ENCODE results near the gene POU2F2.

POU2F2 gene

DNA sequence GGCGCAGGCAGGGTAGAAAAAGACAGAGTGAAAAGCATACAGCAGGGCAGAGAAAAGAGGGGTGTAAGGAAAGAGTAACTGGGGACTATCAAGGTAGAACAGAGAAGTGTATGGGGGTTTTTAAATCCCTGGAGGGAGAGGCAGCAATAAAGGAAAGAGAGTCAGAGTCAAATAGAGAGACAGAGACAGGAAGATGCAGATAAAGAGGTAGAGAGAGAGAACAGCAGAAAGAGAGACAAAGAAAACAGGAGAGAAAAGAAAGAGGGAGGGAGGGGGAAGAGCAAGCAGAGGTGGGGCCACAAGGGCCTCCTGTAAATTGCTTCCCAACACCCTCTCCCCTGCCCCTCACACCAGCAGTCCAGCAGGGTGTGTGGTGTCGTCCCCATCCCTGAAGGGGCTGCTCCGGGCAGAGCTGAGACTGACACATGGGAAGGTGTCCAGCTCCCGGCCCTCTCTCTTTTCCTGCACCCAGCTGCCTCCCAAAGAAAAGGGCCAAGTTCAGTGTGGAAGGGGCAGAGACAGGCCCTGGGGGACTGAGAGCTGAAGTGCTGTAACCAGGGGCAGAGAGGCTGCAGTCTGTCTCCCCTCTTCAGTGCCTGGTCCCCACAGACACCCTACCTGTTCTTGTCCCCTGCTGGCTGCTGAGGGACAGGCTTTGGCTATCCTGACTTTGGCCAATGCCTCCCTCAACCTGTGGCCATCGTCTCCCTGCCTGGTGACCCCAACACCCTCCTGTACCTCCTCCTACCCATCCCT is 17.4 kb upstream of the POU2F2 start:
- TF ChIP-seq, protein P1, sequence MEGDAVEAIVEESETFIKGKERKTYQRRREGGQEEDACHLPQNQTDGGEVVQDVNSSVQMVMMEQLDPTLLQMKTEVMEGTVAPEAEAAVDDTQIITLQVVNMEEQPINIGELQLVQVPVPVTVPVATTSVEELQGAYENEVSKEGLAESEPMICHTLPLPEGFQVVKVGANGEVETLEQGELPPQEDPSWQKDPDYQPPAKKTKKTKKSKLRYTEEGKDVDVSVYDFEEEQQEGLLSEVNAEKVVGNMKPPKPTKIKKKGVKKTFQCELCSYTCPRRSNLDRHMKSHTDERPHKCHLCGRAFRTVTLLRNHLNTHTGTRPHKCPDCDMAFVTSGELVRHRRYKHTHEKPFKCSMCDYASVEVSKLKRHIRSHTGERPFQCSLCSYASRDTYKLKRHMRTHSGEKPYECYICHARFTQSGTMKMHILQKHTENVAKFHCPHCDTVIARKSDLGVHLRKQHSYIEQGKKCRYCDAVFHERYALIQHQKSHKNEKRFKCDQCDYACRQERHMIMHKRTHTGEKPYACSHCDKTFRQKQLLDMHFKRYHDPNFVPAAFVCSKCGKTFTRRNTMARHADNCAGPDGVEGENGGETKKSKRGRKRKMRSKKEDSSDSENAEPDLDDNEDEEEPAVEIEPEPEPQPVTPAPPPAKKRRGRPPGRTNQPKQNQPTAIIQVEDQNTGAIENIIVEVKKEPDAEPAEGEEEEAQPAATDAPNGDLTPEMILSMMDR (IDR thresholded peaks at IDR 0.05; ENCODE audit: low read depth, low read length): no peak
- no peak for DNase-seq (ENCODE audit: extremely low read depth, low read depth)

DNA sequence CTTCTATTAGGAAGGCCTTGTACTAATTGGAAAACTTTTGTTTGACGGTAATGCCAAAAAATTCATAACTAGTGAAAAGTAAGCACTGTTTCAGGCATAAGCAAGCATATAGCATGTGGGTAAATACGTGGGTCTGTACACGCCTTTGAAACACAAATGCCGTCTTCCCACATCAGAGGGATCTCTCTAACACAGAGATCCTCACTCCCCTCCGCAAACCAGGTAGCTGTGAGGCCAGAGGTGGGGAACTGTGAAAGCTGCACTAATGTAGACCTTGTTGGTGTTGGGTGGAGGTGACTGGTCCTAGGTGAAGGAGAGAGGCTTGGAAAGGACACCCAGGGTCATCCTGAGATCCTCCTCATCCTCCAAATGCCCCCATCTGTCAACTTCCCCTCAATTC is 16.0 kb upstream of the POU2F2 start:
- no peak for DNase-seq (ENCODE audit: extremely low read depth, low read depth)
- TF ChIP-seq, protein P1 (IDR thresholded peaks at IDR 0.05; ENCODE audit: low read depth, low read length): no peak

DNA sequence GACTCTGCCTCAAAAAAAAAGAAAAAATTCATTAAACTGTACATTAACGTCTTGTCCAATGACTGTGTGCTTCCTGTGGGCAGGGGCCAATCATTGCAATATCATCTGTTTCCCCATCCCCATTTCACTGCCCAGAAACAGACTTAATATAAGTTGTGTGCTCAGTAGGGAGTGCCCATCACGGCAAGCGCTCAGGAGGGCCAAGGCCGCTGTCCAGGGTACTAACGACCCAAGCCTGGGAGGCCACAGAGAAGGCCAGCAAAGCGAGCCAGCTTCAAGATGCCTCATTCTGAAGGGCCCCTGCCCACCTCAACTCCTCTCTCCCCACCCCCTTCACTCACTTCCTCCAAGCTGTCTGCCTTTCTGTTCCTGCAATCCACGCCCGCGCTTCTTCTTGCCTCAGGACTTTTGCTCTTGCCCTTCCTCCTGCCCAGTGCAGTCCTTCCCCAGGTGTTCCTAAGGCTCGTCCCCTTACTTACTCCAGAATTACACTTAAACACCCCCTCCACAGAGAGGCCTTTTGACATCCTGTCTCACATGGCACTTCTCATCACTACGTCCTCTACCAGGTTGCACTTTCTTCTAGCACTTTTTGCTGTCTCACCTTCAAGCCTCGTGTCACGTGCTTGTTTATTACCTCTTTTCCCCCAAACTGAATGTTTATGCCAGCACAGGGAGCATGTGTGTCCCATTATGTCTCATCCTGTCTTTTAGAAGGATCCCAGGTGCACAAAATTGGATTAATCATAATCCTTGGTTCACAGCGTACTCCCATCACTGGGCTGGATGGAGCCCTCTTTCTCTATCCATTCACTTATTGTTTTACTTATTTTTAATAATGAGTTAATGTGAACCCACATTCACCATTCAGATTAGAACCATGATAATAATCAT is 11.3 kb upstream of the POU2F2 start:
- TF ChIP-seq, protein P1 (IDR thresholded peaks at IDR 0.05; ENCODE audit: low read depth, low read length): no peak
- DNase-seq (ENCODE audit: extremely low read depth, low read depth): no peak

DNA sequence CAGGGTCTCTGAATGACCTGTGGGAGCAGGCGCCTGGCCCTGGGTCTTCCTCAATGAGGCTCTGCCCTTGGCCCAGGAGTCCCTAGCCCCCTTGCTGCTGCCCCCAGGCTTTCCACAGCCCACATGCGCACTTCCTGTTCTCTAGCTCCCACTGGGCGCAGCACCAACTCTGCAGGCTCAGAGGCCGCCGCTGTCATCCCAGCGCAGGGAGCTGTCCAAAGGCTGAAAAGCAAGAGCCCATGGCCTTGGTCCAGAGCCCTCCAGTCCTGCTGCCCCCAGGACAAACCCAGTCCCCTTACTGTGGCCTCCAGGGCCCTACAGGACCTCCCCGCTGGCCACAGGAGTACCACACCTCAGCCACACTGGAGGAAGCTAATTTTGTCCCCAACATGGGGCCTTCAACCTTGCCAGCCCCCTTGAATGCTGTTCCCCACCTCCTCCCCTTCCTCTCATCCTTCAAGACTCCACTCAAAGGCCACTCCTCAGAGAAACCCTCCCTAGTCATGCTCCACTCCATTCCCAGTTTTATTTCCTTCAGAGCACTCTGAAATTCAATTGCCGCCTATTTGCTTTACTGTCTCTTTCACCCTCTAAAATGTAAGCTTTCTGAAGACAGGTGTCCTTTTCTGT is 8.0 kb upstream of the POU2F2 start:
- TF ChIP-seq, protein P1 (IDR thresholded peaks at IDR 0.05; ENCODE audit: low read depth, low read length): no peak
- no peak for DNase-seq (ENCODE audit: extremely low read depth, low read depth)

DNA sequence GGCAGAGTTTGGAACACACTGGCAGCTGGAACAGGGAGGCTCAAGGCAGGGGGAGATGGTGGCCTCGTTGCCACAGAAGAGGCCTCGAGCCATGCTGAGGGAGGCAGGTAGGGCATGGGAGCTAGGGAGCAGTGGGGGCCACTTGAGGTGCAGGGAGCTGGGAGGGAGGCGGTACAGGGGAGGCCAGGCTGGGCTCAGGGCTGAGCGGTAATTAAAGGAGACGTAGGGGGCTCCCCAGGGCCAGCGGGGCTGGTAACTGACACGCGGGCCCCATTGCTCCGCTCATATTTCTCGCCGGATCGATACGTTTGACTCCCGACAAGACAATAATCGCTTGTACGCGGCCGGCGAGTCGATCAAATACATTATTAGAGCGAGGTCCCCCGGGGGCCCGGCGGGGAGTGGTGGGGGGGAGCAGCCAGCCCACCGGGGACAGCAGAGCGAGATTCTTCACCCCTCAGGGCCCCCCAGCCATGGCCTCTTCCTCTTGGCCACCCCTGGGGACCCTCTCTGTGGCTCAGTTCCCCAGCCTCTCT is 2.4 kb upstream of the POU2F2 start:
- TF ChIP-seq, protein P1 (IDR thresholded peaks at IDR 0.05; ENCODE audit: low read depth, low read length): no peak
- no peak for DNase-seq (ENCODE audit: extremely low read depth, low read depth)

DNA sequence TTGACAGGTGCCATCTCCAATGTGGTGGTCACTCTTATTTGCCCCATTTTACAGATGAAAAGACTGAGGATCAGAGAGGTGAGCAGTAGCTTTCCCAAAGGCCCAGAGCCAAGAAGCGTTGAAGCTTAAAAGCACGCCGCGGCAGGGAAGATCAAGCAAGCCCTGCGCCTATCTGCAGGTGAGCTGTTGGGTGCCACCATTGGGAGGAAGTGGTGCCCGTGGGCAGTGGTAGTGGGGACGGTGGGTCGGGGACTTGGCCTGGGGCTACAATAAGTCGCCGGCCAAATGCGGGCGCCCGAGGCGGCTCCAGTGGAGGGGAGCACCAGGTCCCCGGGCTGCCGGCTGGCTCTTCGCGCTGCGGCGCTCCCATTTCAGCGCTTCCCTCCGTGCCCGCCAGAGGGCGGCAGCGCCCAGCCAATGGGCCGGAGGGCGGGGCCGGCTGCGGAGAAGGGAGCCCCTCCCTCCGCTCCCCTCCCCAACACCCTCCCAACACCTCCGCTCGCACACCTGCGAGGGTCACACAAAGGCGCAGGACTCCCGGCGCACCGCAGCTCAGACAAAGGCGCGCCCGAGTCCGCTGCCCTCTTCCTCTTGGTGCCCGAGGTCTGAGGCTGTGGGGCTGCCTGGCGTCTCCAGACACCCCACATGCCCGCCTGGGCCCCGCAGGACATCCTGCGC is 744 bp upstream of the POU2F2 start:
- DNase-seq (ENCODE audit: extremely low read depth, low read depth): no peak
- TF ChIP-seq, protein P1 (IDR thresholded peaks at IDR 0.05; ENCODE audit: low read depth, low read length): peak; percentile 73
